HepG2 (cell line): ENCODE data around the gene TBC1D7. TPM values are rescaled to one million over a fixed set of nuclear protein-coding genes. Genes with fewer than 3 reads are reported as not detected.

ENCODE experiments used
- ATAC-seq: fragments of 200-7000 bp; cut with Tn5 transposase; 3 replicates; pipeline ENCODE4 v1.9.1; 2020; ENCODE audit warnings: mild to moderate bottlenecking, moderate library complexity
- BruUV-seq: library from RNA; stranded (reverse); fragments of 400-500 nt; replicated peaks from 2 replicates; lab custom pipeline; 2021; lab: Mats Ljungman, UMichigan
- CTCF ChIA-PET: fragments of 300-600 bp; formaldehyde crosslinking; extraction: SDS; loops from one replicate; lab custom pipeline; 2021; ENCODE audit warnings: low total read pairs, inconsistent platforms, low intra/inter-chr PET ratio; lab: Yijun Ruan, JAX
- POLR2A ChIA-PET: fragments of 350-600 bp; sonication (Branson Sonifier 250); formaldehyde crosslinking; loops from one replicate; lab custom pipeline; 2020; ENCODE audit warnings: antibody characterized with exemption, inconsistent platforms; lab: Yijun Ruan, JAX
- DNase-seq: peaks from one replicate; pipeline ENCODE4 v3.0.0-alpha.2; 2015; ENCODE audit warnings: low spot score
- FAIRE-seq: peaks from 3 replicates; lab custom pipeline; 2011; peaks lifted over from hg19 to GRCh38; lab: Jason Lieb, UNC
- H2AFZ ChIP-seq: one replicate; pipeline ENCODE4 v1.6.1; 2011; ENCODE audit warnings: low read length, inconsistent platforms
- H3K27ac ChIP-seq: fragments of 300-600 bp; 3 replicates; pipeline ENCODE4 v1.8.0; 2011; ENCODE audit warnings: mixed run types, mild to moderate bottlenecking, mixed read lengths, low read length, inconsistent platforms; ENCODE audit not compliant: insufficient read depth; ENCODE audit errors: extremely low read length
- H3K27me3 ChIP-seq, 2 experiments: fragments of 200-600 bp in 1 of 2; 2 replicates in 1 of 2; 3 replicates in 1 of 2; pipeline versions ENCODE4 v1.6.0 to v1.8.0; 2011; ENCODE audit warnings: low read length in 2 of 2, mild to moderate bottlenecking in 2 of 2, moderate library complexity in 2 of 2, inconsistent platforms in 1 of 2; ENCODE audit not compliant: insufficient read depth in 2 of 2, control insufficient read depth in 1 of 2
- H3K36me3 ChIP-seq, 2 experiments: fragments of 200-600 bp in 1 of 2; replicated peaks in 1 of 2; 2 replicates in 1 of 2; 3 replicates in 1 of 2; pipeline versions ENCODE4 v1.5.1 to v1.8.0; 2011; ENCODE audit warnings: low read length in 2 of 2, inconsistent platforms in 1 of 2; ENCODE audit not compliant: insufficient read depth in 2 of 2, control insufficient read depth in 1 of 2
- H3K4me1 ChIP-seq: 2 replicates; pipeline ENCODE4 v1.5.1; 2012; ENCODE audit warnings: low read length, inconsistent platforms; ENCODE audit not compliant: insufficient read depth
- H3K4me2 ChIP-seq: 2 replicates; pipeline ENCODE4 v1.6.0; 2011; ENCODE audit warnings: low read depth, low read length, inconsistent platforms
- H3K4me3 ChIP-seq, 3 experiments: fragments of 200-600 bp in 1 of 3; sonication (generic), shearing (Covaris generic) in 1 of 3; replicated peaks in 1 of 3; 2 replicates each; pipeline ENCODE4 v1.5.1; 2011 to 2016; ENCODE audit warnings: low read length in 3 of 3, inconsistent platforms in 2 of 3, low read depth in 2 of 3, mild to moderate bottlenecking in 2 of 3, control low read depth in 1 of 3, mixed read lengths in 1 of 3; ENCODE audit not compliant: insufficient read depth in 1 of 3
- H3K79me2 ChIP-seq: one replicate; pipeline ENCODE4 v1.6.1; 2011; ENCODE audit warnings: low read length, inconsistent platforms; ENCODE audit not compliant: insufficient read depth
- H3K9ac ChIP-seq: 2 replicates; pipeline ENCODE4 v1.6.0; 2011; ENCODE audit warnings: mild to moderate bottlenecking, low read depth, low read length, inconsistent platforms; ENCODE audit not compliant: insufficient read depth
- H3K9me3 ChIP-seq: 2 replicates; pipeline ENCODE4 v1.5.1; 2012; ENCODE audit warnings: mild to moderate bottlenecking, low read length
- H4K20me1 ChIP-seq: 2 replicates; pipeline ENCODE4 v1.6.0; 2011; ENCODE audit warnings: inconsistent platforms, mild to moderate bottlenecking, low read length, moderate library complexity; ENCODE audit not compliant: insufficient read depth
- CBFB ChIP-seq: sonication (generic); formaldehyde crosslinking; IDR thresholded peaks from 2 replicates; pipeline ENCODE4 v1.4.0; 2020; ENCODE audit warnings: missing genetic modification reagents
- FOXA1 ChIP-seq, 2 experiments: fragments of 450-650 bp in 1 of 2; sonication (generic) in 1 of 2; formaldehyde crosslinking in 1 of 2; IDR thresholded peaks; 2 replicates each; pipeline versions ENCODE4 v1.4.0 to v1.6.1; 2016 to 2020; ENCODE audit warnings: missing genetic modification reagents in 1 of 2
- LCORL ChIP-seq, 2 experiments: fragments of 450-650 bp in 1 of 2; sonication (generic) in 1 of 2; formaldehyde crosslinking in 1 of 2; IDR thresholded peaks; 2 replicates each; pipeline versions ENCODE4 v1.5.0 to v1.6.1; 2017 to 2020; ENCODE audit warnings: antibody characterized with exemption in 1 of 2, missing genetic modification reagents in 1 of 2
- NAIF1 ChIP-seq: sonication (generic); formaldehyde crosslinking; IDR thresholded peaks from 2 replicates; pipeline ENCODE4 v1.5.0; 2020; ENCODE audit warnings: mild to moderate bottlenecking, missing genetic modification reagents, borderline replicate concordance
- NFKB2 ChIP-seq: sonication (generic); formaldehyde crosslinking; IDR thresholded peaks from 2 replicates; pipeline ENCODE4 v1.4.0; 2020; ENCODE audit warnings: missing genetic modification reagents, borderline replicate concordance
- RFX3 ChIP-seq: IDR thresholded peaks from 2 replicates; pipeline ENCODE4 v1.6.1; 2016; ENCODE audit warnings: missing biosample characterization, missing genetic modification reagents
- ZNF274 ChIP-seq: sonication (generic); formaldehyde crosslinking; IDR thresholded peaks from 2 replicates; pipeline ENCODE4 v1.5.1; 2020; ENCODE audit warnings: mild to moderate bottlenecking, missing genetic modification reagents
- WGBS: methylation state at CpG from one replicate; pipeline ENCODE4 v1.1.6; 2017; ENCODE audit warnings: low lambda C conversion rate; 5-methylcytosine and 5-hydroxymethylcytosine counted together
- in situ Hi-C: cut with HindIII; loops from 2 replicates; pipeline ENCODE4 v1.10.0; 2017; ENCODE audit warnings: low pct_unique_long_range_greater_than_20kb; ENCODE audit not compliant: extremely low pct_ligation_motif_present
- intact Hi-C: fragments of 100-400 bp; cut with micrococcal nuclease; formaldehyde crosslinking; loops from one replicate; pipeline ENCODE4 v1.10.0; 2022; ENCODE audit not compliant: unreplicated experiment
- polyA plus RNA-seq, 8 experiments: library from polyadenylated mRNA; depleted of rRNA in 3 of 8; stranded (reverse) in 7 of 8; unstranded in 1 of 8; fragments of >200 nt; fragmentation: Illumina TruSeq in 4 of 8; extraction: Trizol in 4 of 8; gene quantifications; 2 replicates each; pipeline versions ENCODE4 v1.2.1 to v1.2.3, GENCODE V29; 2011 to 2016; ENCODE audit warnings: low read depth in 4 of 8, missing spikeins in 1 of 8, mixed read lengths in 1 of 8; ENCODE audit not compliant: insufficient read depth in 1 of 8
- total RNA-seq, 5 experiments: library from RNA; depleted of rRNA; stranded (reverse); fragments of >200 nt; fragmentation: Illumina TruSeq; extraction: Trizol; gene quantifications; 2 replicates each; pipeline ENCODE4 v1.2.3, GENCODE V29; 2016; ENCODE audit warnings: low read depth in 1 of 5
- TF ChIP-seq, protein P1 (sequence below): sonication (generic); formaldehyde crosslinking; IDR thresholded peaks from 2 replicates; pipeline ENCODE4 v1.4.0; 2020; ENCODE audit warnings: missing genetic modification reagents, borderline replicate concordance
- TF ChIP-seq, protein P2 (sequence below): sonication (generic); formaldehyde crosslinking; IDR thresholded peaks from one replicate; pipeline ENCODE4 v1.5.1; 2020; ENCODE audit warnings: mild to moderate bottlenecking, missing genetic modification reagents; ENCODE audit errors: not compliant biosample characterization

The TBC1D7 gene
- total and polyA plus RNA-seq, 2 of the 13 experiments (the other 11 are each of a cell fraction or from before 2014, with no cell fraction given) = 23.3 to 30.8 TPM

DNA sequence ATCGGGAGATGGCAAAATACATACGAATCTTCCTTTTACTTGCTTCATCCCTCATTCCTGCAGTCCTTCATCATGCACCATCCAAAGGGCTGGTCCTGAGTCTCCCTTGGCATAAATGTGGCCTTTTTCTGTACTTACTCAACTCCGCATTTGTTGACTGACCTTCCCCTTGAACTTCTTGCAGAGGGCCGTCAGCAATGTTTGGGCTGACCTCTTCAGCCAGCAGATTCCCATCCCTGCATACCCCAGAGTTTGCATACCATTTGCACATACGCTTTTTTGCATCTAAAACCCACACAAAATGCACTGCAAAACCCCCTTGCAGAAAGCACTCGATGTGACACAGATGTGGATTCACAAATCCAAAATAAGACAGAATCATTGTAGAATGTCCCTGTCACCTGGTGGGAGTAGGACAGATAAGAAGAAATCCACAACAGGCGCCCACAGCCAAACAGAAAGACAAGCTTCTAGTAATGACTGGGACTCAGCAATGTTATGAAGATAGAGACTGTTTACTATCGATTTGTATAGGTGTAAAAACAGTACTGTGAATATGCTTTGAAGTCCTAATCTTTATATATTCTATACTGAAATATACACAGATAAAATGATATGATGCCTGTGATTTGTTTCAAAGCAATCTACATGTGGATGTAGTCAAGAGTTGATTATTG lies 45.8 kb downstream of the TBC1D7 start (continued):
- TF ChIP-seq, protein P1, sequence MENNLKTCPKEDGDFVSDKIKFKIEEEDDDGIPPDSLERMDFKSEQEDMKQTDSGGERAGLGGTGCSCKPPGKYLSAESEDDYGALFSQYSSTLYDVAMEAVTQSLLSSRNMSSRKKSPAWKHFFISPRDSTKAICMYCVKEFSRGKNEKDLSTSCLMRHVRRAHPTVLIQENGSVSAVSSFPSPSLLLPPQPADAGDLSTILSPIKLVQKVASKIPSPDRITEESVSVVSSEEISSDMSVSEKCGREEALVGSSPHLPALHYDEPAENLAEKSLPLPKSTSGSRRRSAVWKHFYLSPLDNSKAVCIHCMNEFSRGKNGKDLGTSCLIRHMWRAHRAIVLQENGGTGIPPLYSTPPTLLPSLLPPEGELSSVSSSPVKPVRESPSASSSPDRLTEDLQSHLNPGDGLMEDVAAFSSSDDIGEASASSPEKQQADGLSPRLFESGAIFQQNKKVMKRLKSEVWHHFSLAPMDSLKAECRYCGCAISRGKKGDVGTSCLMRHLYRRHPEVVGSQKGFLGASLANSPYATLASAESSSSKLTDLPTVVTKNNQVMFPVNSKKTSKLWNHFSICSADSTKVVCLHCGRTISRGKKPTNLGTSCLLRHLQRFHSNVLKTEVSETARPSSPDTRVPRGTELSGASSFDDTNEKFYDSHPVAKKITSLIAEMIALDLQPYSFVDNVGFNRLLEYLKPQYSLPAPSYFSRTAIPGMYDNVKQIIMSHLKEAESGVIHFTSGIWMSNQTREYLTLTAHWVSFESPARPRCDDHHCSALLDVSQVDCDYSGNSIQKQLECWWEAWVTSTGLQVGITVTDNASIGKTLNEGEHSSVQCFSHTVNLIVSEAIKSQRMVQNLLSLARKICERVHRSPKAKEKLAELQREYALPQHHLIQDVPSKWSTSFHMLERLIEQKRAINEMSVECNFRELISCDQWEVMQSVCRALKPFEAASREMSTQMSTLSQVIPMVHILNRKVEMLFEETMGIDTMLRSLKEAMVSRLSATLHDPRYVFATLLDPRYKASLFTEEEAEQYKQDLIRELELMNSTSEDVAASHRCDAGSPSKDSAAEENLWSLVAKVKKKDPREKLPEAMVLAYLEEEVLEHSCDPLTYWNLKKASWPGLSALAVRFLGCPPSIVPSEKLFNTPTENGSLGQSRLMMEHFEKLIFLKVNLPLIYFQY (CRISPR knock-in tag) = no peak
- TF ChIP-seq NAIF1 (no peak), FOXA1 (IDR thresholded peaks at IDR 0.05) (no peak), FOXA1 (CRISPR knock-in tag; IDR thresholded peaks at IDR 0.05) (peak; percentile 21; the same call in 1 of the 2 replicates)
- TF ChIP-seq, all 625 proteins: peak for 9

DNA sequence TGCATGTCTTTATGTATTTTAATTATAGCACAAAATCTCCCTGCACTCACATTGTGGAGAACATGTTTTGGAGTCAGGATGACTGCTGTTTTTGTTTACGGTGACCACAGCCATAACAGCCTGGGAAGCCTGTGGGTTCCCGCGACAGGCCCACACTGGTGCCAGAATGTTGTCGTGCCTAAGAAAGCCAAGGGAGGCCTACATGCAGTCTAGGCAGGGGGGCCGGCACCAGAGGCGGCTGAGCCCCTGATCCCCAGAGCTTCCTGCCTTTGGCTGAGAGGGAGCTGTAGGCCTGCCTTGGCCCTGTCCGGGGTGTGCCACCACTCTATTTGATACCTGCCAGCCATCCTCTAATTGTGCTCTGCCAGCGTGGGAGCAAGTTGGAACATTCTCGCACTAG lies 46.7 kb downstream of the TBC1D7 start:
- Histone ChIP-seq H4K20me1 (no peaks in the 10 kb centered on the region), H3K79me2 (no peaks in the 10 kb centered on the region), H3K4me2 (no peak overlapping the region), H3K27me3 (no peaks in the 10 kb centered on the region), H3K36me3 (no peaks in the 10 kb centered on the region), H3K9ac (no peak overlapping the region), H2AFZ (no peak overlapping the region), H3K9me3 (peaks cover 7% of the 10 kb centered on the region), H3K4me1 (peaks cover 18% of the 10 kb centered on the region), H3K4me3 (no peak overlapping the region), H3K27ac (no peak overlapping the region)
- in situ Hi-C loops (no loop called here), intact Hi-C loops (no loop called here)
- no peak for DNase-seq
- 97% methylated on average over 7 of the region's 9 CpGs for WGBS
- CTCF ChIA-PET = no interaction called here
- no TSS peak for BruUV-seq
- TF ChIP-seq RFX3 (CRISPR knock-in tag) (no peak), LCORL (IDR thresholded peaks at IDR 0.05) (no peak), LCORL (CRISPR knock-in tag; IDR thresholded peaks at IDR 0.05) (no peak), NFKB2 (CRISPR knock-in tag) (no peak), CBFB (CRISPR knock-in tag) (no peak), ZNF274 (CRISPR knock-in tag) (no peak)
- TF ChIP-seq, protein P2, sequence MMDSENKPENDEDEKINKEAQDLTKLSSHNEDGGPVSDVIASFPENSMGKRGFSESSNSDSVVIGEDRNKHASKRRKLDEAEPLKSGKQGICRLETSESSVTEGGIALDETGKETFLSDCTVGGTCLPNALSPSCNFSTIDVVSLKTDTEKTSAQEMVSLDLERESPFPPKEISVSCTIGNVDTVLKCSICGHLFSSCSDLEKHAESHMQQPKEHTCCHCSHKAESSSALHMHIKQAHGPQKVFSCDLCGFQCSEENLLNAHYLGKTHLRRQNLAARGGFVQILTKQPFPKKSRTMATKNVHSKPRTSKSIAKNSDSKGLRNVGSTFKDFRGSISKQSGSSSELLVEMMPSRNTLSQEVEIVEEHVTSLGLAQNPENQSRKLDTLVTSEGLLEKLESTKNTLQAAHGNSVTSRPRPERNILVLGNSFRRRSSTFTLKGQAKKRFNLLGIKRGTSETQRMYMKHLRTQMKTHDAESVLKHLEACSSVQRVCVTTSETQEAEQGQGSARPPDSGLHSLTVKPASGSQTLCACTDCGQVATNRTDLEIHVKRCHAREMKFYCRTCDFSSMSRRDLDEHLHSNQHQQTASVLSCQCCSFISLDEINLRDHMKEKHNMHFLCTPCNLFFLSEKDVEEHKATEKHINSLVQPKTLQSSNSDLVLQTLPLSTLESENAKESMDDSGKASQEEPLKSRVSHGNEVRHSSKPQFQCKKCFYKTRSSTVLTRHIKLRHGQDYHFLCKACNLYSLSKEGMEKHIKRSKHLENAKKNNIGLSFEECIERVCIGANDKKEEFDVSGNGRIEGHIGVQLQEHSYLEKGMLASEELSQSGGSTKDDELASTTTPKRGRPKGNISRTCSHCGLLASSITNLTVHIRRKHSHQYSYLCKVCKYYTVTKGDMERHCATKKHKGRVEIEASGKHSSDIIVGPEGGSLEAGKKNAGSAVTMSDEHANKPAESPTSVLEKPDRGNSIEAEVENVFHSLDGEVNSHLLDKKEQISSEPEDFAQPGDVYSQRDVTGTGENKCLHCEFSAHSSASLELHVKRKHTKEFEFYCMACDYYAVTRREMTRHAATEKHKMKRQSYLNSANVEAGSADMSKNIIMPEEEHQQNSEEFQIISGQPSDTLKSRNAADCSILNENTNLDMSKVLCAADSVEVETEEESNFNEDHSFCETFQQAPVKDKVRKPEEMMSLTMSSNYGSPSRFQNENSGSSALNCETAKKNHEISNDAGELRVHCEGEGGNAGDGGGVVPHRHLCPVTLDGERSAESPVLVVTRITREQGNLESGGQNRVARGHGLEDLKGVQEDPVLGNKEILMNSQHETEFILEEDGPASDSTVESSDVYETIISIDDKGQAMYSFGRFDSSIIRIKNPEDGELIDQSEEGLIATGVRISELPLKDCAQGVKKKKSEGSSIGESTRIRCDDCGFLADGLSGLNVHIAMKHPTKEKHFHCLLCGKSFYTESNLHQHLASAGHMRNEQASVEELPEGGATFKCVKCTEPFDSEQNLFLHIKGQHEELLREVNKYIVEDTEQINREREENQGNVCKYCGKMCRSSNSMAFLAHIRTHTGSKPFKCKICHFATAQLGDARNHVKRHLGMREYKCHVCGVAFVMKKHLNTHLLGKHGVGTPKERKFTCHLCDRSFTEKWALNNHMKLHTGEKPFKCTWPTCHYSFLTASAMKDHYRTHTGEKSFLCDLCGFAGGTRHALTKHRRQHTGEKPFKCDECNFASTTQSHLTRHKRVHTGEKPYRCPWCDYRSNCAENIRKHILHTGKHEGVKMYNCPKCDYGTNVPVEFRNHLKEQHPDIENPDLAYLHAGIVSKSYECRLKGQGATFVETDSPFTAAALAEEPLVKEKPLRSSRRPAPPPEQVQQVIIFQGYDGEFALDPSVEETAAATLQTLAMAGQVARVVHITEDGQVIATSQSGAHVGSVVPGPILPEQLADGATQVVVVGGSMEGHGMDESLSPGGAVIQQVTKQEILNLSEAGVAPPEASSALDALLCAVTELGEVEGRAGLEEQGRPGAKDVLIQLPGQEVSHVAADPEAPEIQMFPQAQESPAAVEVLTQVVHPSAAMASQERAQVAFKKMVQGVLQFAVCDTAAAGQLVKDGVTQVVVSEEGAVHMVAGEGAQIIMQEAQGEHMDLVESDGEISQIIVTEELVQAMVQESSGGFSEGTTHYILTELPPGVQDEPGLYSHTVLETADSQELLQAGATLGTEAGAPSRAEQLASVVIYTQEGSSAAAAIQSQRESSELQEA (CRISPR knock-in tag) = no peak
- no peak for ATAC-seq
- POLR2A ChIA-PET = no interaction called here
- no peak for FAIRE-seq
